ENCODE results near the gene AUP1.

DNA sequence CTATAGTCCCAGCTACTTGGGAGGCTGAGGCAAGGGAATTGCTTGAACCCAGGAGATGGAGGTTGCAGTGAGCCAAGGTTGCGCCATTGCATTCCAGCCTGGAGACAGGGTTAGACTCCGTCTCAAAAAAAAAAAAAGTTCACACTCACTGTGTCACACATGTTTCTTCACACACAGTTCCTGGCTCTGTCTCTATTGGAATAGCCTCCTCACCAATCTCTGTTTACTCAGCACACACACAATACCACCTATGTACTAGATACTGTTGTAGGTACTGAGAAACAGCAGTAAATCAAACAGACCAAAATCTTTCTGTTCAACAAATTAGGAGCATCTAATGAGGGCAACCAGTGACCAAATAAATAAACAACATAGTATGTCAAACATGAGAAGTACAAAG, 43.4 kb downstream of the AUP1 start:
- TF ChIP-seq, protein P1, sequence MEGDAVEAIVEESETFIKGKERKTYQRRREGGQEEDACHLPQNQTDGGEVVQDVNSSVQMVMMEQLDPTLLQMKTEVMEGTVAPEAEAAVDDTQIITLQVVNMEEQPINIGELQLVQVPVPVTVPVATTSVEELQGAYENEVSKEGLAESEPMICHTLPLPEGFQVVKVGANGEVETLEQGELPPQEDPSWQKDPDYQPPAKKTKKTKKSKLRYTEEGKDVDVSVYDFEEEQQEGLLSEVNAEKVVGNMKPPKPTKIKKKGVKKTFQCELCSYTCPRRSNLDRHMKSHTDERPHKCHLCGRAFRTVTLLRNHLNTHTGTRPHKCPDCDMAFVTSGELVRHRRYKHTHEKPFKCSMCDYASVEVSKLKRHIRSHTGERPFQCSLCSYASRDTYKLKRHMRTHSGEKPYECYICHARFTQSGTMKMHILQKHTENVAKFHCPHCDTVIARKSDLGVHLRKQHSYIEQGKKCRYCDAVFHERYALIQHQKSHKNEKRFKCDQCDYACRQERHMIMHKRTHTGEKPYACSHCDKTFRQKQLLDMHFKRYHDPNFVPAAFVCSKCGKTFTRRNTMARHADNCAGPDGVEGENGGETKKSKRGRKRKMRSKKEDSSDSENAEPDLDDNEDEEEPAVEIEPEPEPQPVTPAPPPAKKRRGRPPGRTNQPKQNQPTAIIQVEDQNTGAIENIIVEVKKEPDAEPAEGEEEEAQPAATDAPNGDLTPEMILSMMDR (IDR thresholded peaks at IDR 0.05) = no peak
- TF ChIP-seq RAD21 (conservative IDR thresholded peaks at IDR 0.05 in 1 of 2, IDR thresholded peaks at IDR 0.05 in 1 of 2) (no peak), CEBPB (IDR thresholded peaks at IDR 0.05) (no peak), MAFK (IDR thresholded peaks at IDR 0.05; ENCODE audit: partially characterized antibody) (no peak), FOSL2 (IDR thresholded peaks at IDR 0.05) (no peak), FOSL2 (CRISPR knock-in tag; IDR thresholded peaks at IDR 0.05) (no peak), ZSCAN20 (CRISPR knock-in tag; IDR thresholded peaks at IDR 0.05) (no peak), EP300 (IDR thresholded peaks at IDR 0.05) (no peak)

Measured in A549 (cell line).